H1 (cell line): ENCODE results near the gene ITGA4. TPM values are rescaled to one million over a fixed set of nuclear protein-coding genes. Genes with fewer than 3 reads are reported as not detected.

ENCODE experiments used
- BCL11A ChIP-seq, 2 experiments: IDR thresholded peaks; one replicate each; pipeline ENCODE4 v1.6.1; 2011; ENCODE audit warnings: low read depth in 2 of 2, low read length in 2 of 2, mild to moderate bottlenecking in 2 of 2
- CBX8 ChIP-seq: fragments of 300-800, 300-1000 bp; sonication (generic); IDR thresholded peaks from 2 replicates; pipeline ENCODE4 v1.7.1; 2016; ENCODE audit warnings: low read depth, low read length, borderline replicate concordance
- HDAC2 ChIP-seq, 2 experiments: fragments of 300-600 bp in 1 of 2; sonication (generic) in 1 of 2; IDR thresholded peaks; 2 replicates each; pipeline ENCODE4 v1.6.1; 2011 to 2012; ENCODE audit warnings: low read depth in 2 of 2, low read length in 2 of 2, mild to moderate bottlenecking in 2 of 2, moderate library complexity in 2 of 2, borderline replicate concordance in 1 of 2, inconsistent platforms in 1 of 2
- JUN ChIP-seq: IDR thresholded peaks from 2 replicates; pipeline ENCODE4 v1.6.1; 2011; ENCODE audit warnings: low read depth, mild to moderate bottlenecking, improper control_type of control experiment, low read length
- KDM5A ChIP-seq: fragments of 200-600 bp; IDR thresholded peaks from 2 replicates; pipeline ENCODE4 v1.7.1; 2012; ENCODE audit warnings: mild to moderate bottlenecking, low read length, inconsistent platforms, mixed read lengths
- NRF1 ChIP-seq: IDR thresholded peaks from 2 replicates; pipeline ENCODE4 v1.6.1; 2011; ENCODE audit warnings: mild to moderate bottlenecking, low read depth, low read length, improper control_type of control experiment
- SP4 ChIP-seq: IDR thresholded peaks from 2 replicates; pipeline ENCODE4 v1.6.1; 2012; ENCODE audit warnings: low read length, inconsistent platforms
- TBP ChIP-seq: IDR thresholded peaks from 2 replicates; pipeline ENCODE4 v1.6.1; 2011; ENCODE audit warnings: low read depth, low read length, improper control_type of control experiment
- TCF12 ChIP-seq: IDR thresholded peaks from 2 replicates; pipeline ENCODE4 v1.6.1; 2011; ENCODE audit warnings: low read depth, mild to moderate bottlenecking, low read length
- polyA plus RNA-seq, 7 experiments: library from polyadenylated mRNA; depleted of rRNA in 3 of 7; stranded (reverse) in 5 of 7; unstranded in 2 of 7; fragments of >200 nt in 5 of 7; fragments of 200-250 nt in 2 of 7; gene quantifications; 1 replicate in 5 of 7; 2 replicates in 1 of 7; 4 replicates in 1 of 7; pipeline versions ENCODE4 v1.2.1 to v1.2.3, GENCODE V29; 2011 to 2013; ENCODE audit warnings: missing spikeins in 2 of 7, mixed read lengths in 2 of 7
- total RNA-seq: library from RNA; stranded (reverse); fragmentation: NEBNext Ultra II Directional; extraction: Animal tissue kit (Norgen Biotek cat#: 25700); gene quantifications from 2 replicates; pipeline ENCODE4 v1.2.1, GENCODE V29; 2021
- TF ChIP-seq, protein P1 (sequence below): fragments of 300-600 bp; sonication (generic); IDR thresholded peaks from 2 replicates; pipeline ENCODE4 v1.7.1; 2012; ENCODE audit warnings: low read length, moderate library complexity, mild to moderate bottlenecking, inconsistent platforms; ENCODE audit not compliant: insufficient replicate concordance
- TF ChIP-seq, protein P2 (sequence below): IDR thresholded peaks from 2 replicates; pipeline ENCODE4 v1.6.1; 2012; ENCODE audit warnings: inconsistent platforms

Gene ITGA4
- total and polyA plus RNA-seq, 2 of the 8 experiments (the other 6 are each of a cell fraction or from before 2014, with no cell fraction given) = 0.60 to 2.1 TPM

DNA sequence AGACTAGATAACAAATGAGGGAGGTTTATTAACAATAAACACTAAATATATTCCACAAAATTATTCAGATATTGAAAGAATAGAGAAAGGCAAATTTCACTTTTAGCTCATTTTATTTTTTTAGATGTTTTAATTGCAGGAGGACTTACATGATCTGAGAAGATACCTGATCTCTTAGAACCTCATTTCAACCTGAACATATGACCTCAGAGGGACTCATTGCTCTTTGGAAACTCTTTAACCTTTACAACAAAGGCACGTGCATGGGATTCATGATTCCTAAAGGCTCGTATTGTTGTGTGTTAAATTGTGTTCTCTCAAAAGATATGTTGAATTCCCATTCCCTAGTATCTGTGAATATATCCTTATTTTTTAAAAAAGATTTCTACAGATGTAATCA is 35.7 kb upstream of the ITGA4 start (continued):
- TF ChIP-seq, protein P1, sequence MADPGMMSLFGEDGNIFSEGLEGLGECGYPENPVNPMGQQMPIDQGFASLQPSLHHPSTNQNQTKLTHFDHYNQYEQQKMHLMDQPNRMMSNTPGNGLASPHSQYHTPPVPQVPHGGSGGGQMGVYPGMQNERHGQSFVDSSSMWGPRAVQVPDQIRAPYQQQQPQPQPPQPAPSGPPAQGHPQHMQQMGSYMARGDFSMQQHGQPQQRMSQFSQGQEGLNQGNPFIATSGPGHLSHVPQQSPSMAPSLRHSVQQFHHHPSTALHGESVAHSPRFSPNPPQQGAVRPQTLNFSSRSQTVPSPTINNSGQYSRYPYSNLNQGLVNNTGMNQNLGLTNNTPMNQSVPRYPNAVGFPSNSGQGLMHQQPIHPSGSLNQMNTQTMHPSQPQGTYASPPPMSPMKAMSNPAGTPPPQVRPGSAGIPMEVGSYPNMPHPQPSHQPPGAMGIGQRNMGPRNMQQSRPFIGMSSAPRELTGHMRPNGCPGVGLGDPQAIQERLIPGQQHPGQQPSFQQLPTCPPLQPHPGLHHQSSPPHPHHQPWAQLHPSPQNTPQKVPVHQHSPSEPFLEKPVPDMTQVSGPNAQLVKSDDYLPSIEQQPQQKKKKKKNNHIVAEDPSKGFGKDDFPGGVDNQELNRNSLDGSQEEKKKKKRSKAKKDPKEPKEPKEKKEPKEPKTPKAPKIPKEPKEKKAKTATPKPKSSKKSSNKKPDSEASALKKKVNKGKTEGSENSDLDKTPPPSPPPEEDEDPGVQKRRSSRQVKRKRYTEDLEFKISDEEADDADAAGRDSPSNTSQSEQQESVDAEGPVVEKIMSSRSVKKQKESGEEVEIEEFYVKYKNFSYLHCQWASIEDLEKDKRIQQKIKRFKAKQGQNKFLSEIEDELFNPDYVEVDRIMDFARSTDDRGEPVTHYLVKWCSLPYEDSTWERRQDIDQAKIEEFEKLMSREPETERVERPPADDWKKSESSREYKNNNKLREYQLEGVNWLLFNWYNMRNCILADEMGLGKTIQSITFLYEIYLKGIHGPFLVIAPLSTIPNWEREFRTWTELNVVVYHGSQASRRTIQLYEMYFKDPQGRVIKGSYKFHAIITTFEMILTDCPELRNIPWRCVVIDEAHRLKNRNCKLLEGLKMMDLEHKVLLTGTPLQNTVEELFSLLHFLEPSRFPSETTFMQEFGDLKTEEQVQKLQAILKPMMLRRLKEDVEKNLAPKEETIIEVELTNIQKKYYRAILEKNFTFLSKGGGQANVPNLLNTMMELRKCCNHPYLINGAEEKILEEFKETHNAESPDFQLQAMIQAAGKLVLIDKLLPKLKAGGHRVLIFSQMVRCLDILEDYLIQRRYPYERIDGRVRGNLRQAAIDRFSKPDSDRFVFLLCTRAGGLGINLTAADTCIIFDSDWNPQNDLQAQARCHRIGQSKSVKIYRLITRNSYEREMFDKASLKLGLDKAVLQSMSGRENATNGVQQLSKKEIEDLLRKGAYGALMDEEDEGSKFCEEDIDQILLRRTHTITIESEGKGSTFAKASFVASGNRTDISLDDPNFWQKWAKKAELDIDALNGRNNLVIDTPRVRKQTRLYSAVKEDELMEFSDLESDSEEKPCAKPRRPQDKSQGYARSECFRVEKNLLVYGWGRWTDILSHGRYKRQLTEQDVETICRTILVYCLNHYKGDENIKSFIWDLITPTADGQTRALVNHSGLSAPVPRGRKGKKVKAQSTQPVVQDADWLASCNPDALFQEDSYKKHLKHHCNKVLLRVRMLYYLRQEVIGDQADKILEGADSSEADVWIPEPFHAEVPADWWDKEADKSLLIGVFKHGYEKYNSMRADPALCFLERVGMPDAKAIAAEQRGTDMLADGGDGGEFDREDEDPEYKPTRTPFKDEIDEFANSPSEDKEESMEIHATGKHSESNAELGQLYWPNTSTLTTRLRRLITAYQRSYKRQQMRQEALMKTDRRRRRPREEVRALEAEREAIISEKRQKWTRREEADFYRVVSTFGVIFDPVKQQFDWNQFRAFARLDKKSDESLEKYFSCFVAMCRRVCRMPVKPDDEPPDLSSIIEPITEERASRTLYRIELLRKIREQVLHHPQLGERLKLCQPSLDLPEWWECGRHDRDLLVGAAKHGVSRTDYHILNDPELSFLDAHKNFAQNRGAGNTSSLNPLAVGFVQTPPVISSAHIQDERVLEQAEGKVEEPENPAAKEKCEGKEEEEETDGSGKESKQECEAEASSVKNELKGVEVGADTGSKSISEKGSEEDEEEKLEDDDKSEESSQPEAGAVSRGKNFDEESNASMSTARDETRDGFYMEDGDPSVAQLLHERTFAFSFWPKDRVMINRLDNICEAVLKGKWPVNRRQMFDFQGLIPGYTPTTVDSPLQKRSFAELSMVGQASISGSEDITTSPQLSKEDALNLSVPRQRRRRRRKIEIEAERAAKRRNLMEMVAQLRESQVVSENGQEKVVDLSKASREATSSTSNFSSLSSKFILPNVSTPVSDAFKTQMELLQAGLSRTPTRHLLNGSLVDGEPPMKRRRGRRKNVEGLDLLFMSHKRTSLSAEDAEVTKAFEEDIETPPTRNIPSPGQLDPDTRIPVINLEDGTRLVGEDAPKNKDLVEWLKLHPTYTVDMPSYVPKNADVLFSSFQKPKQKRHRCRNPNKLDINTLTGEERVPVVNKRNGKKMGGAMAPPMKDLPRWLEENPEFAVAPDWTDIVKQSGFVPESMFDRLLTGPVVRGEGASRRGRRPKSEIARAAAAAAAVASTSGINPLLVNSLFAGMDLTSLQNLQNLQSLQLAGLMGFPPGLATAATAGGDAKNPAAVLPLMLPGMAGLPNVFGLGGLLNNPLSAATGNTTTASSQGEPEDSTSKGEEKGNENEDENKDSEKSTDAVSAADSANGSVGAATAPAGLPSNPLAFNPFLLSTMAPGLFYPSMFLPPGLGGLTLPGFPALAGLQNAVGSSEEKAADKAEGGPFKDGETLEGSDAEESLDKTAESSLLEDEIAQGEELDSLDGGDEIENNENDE = no peak
- no peak for TF ChIP-seq HDAC2 (IDR thresholded peaks at IDR 0.05; ENCODE audit: borderline replicate concordance in 1 of 2, low read depth in 2 of 2, low read length in 2 of 2)
- TF ChIP-seq TCF12 = no peak
- no peak for TF ChIP-seq CBX8
- TF ChIP-seq, protein P2, sequence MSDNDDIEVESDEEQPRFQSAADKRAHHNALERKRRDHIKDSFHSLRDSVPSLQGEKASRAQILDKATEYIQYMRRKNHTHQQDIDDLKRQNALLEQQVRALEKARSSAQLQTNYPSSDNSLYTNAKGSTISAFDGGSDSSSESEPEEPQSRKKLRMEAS = no peak
- TF ChIP-seq JUN = no peak
- no peak for TF ChIP-seq BCL11A (IDR thresholded peaks at IDR 0.05; ENCODE audit: low read depth in 2 of 2, low read length in 2 of 2)
- TF ChIP-seq SP4 = no peak
- no peak for TF ChIP-seq KDM5A
- TF ChIP-seq TBP = no peak
- no peak for TF ChIP-seq NRF1
